Ovary (tissue), 3 donors: ENCODE measurements around the gene ZNF883.

Experiments used
- CTCF ChIP-seq, 3 donors: fragments of 450-650 bp in 2 of 3; fragments of 200-600 bp in 1 of 3; IDR thresholded peaks; one replicate each; pipeline versions ENCODE4 v1.5.1 to v1.8.0; 2016 to 2022; ENCODE audit warnings: antibody characterized with exemption in 3 of 3, mild to moderate bottlenecking in 1 of 3
- EP300 ChIP-seq: sonication (generic); formaldehyde crosslinking; IDR thresholded peaks from one replicate; pipeline ENCODE4 v1.6.1; 2017; ENCODE audit warnings: antibody characterized with exemption
- POLR2A ChIP-seq: fragments of 450-650 bp; IDR thresholded peaks from one replicate; pipeline ENCODE4 v1.6.1; 2017; ENCODE audit warnings: antibody characterized with exemption, mild to moderate bottlenecking, moderate library complexity
- donor health status: DM: no; HTN: no; CAD: no.

DNA sequence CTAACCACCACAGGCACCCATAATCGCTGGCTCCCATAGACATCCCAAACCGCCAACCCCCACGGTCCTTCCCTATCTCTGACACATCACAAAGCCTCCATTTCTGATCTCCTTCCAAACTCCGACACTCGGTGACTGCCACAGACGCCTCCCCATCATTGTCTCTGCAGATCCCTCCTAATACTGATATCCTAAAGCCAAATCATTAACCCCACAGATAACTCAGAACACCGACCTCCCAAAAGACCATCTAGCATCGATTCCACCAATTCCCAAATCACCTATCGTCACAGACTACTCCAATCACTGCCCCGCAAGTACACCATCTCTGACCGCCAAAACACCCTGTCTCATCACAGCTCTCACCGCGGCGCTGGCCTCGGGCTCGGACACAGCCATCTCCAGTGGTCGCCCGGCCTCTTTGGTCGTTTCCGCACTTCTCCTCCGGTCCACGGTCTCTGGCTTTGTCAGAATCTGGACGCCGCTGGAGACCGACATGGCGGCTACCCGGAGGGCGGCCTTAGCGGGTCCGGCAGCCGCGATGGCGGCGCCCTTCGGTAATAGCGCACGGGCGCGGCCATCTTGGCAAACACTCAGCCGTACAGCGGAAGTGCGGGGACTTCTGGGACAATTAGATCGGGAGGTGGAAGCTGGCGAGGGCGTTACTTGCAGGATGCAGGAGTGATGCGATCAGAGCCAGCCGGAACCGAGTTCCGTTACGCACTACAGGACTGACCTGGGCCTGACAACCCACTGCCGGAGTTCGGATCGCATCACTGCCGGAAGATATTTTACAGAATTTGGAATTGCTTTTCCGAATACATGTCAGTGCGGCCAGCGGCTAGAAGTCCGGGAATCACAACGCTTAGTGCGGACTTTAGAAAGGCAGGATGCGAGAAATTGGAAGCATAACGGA, 44.5 kb upstream of the ZNF883 start, which contains the start of gene ZFP37:
- TF ChIP-seq POLR2A = peak; percentile 31
- TF ChIP-seq CTCF (IDR thresholded peaks at IDR 0.05) = no peak
- peak; percentile 37 for TF ChIP-seq EP300
